Caki2 (cell line): ENCODE data around the gene PFKFB2. TPM values are rescaled to one million over a fixed set of nuclear protein-coding genes. Genes with fewer than 3 reads are reported as not detected.

Source experiments
- DNase-seq: peaks from one replicate; pipeline ENCODE4 v3.0.0-alpha.2; 2015; ENCODE audit warnings: low read depth
- in situ Hi-C: cut with HindIII; loops from 2 replicates; pipeline ENCODE4 v1.10.0; 2016; ENCODE audit warnings: low sequenced_read_pairs, low pct_unique_long_range_greater_than_20kb, mixed read lengths
- total RNA-seq: library from RNA; depleted of rRNA; stranded (reverse); fragments of >200 nt; shearing (Covaris generic); gene quantifications from 2 replicates; pipeline ENCODE4 v1.2.3, GENCODE V29; 2014; ENCODE audit warnings: low replicate concordance; rRNA removed

PFKFB2 gene
- total RNA-seq = 1.7 and 4.0 TPM in 2 replicates

- DNase-seq = peak; percentile 99
- in situ Hi-C loops = no loop called here
Observed at GRCh38 chr1:207052911-207053769, at the start of gene PFKFB2. Gene PFKFB2, plus strand, starts transcription at chr1:207053275. Its CDS starts 1,443 bp downstream, at chr1:207054718.

GRCh38 chr1:207004931-207005830, 47.9 kb upstream of the PFKFB2 start:
- peak; percentile 71 for DNase-seq
- in situ Hi-C loops = no loop called here

- no peak for DNase-seq
- in situ Hi-C loops = no loop called here
Observed at GRCh38 chr1:207006083-207006482, 47.0 kb upstream of the PFKFB2 start.

GRCh38 chr1:207006914-207007313, 46.2 kb upstream of the PFKFB2 start:
- no peak for DNase-seq
- in situ Hi-C loops = no loop called here

GRCh38 chr1:207007352-207008033, 45.6 kb upstream of the PFKFB2 start:
- in situ Hi-C loops = no loop called here
- peak; percentile 90 for DNase-seq

- no peak for DNase-seq
- in situ Hi-C loops = no loop called here
Observed at GRCh38 chr1:207009182-207009850, 43.8 kb upstream of the PFKFB2 start.

GRCh38 chr1:207009945-207010344, 43.1 kb upstream of the PFKFB2 start:
- no peak for DNase-seq
- in situ Hi-C loops = no loop called here

- DNase-seq = no peak
- in situ Hi-C loops = no loop called here
Observed at GRCh38 chr1:207010726-207011125, 42.3 kb upstream of the PFKFB2 start.

- no peak for DNase-seq
- in situ Hi-C loops = no loop called here
Observed at GRCh38 chr1:207013321-207014085, 39.6 kb upstream of the PFKFB2 start.

- in situ Hi-C loops = no loop called here
- no peak for DNase-seq
Observed at GRCh38 chr1:207014728-207015127, 38.3 kb upstream of the PFKFB2 start.

GRCh38 chr1:207015791-207016190, 37.3 kb upstream of the PFKFB2 start:
- in situ Hi-C loops = no loop called here
- no peak for DNase-seq

GRCh38 chr1:207017615-207018559, 35.2 kb upstream of the PFKFB2 start:
- in situ Hi-C loops = no loop called here
- DNase-seq = no peak

GRCh38 chr1:207018707-207019106, 34.4 kb upstream of the PFKFB2 start:
- no peak for DNase-seq
- in situ Hi-C loops = no loop called here

GRCh38 chr1:207019161-207019560, 33.9 kb upstream of the PFKFB2 start:
- no peak for DNase-seq
- in situ Hi-C loops = no loop called here

- no peak for DNase-seq
- in situ Hi-C loops = no loop called here
Observed at GRCh38 chr1:207019661-207020060, 33.4 kb upstream of the PFKFB2 start.

- in situ Hi-C loops = no loop called here
- no peak for DNase-seq
Observed at GRCh38 chr1:207020065-207020708, 32.9 kb upstream of the PFKFB2 start.
